Suprapubic skin (tissue), 4 donors: Measurements from ENCODE around the gene ITGAL.

Experiments
- CTCF ChIP-seq, 2 donors: fragments of 200-600 bp in 1 of 2; fragments of 450-650 bp in 1 of 2; sonication (generic) in 1 of 2; IDR thresholded peaks; one replicate each; pipeline ENCODE4 v1.5.1; 2016 to 2019; ENCODE audit warnings: antibody characterized with exemption in 2 of 2, mild to moderate bottlenecking in 1 of 2, moderate library complexity in 1 of 2
- POLR2A ChIP-seq, 2 donors: fragments of 450-650 bp; IDR thresholded peaks; one replicate each; pipeline ENCODE4 v1.6.1; 2017; ENCODE audit warnings: antibody characterized with exemption in 2 of 2, mild to moderate bottlenecking in 2 of 2, moderate library complexity in 2 of 2
- POLR2AphosphoS5 ChIP-seq, 3 donors: sonication (generic); formaldehyde crosslinking; IDR thresholded peaks; one replicate each; pipeline ENCODE4 v1.6.1; 2017; ENCODE audit warnings: antibody characterized with exemption in 3 of 3

- no peak for TF ChIP-seq CTCF (IDR thresholded peaks at IDR 0.05)
- no peak for TF ChIP-seq POLR2A (IDR thresholded peaks at IDR 0.05)
- TF ChIP-seq POLR2AphosphoS5 (IDR thresholded peaks at IDR 0.05), result no peak
Observed at GRCh38 chr16:30457743-30458560, 14.6 kb upstream of the ITGAL start.
